Gastrocnemius medialis (tissue), 4 donors: ENCODE results near the gene MAGI1.

Experiments
- POLR2A ChIP-seq, 2 donors: fragments of 450-650 bp; IDR thresholded peaks; one replicate each; pipeline ENCODE4 v1.6.1; 2017; ENCODE audit warnings: antibody characterized with exemption in 2 of 2, mild to moderate bottlenecking in 2 of 2, moderate library complexity in 2 of 2
- TF ChIP-seq, protein P1 (sequence below), 5 experiments: fragments of 450-650 bp in 3 of 5; fragments of 200-600 bp in 2 of 5; sonication (generic) in 2 of 5; IDR thresholded peaks in 4 of 5; conservative IDR thresholded peaks in 1 of 5; 1 replicate in 4 of 5; 2 replicates in 1 of 5; pipeline ENCODE4 v1.5.1; 2016 to 2019; ENCODE audit warnings: antibody characterized with exemption in 5 of 5, mild to moderate bottlenecking in 3 of 5, moderate library complexity in 3 of 5

DNA sequence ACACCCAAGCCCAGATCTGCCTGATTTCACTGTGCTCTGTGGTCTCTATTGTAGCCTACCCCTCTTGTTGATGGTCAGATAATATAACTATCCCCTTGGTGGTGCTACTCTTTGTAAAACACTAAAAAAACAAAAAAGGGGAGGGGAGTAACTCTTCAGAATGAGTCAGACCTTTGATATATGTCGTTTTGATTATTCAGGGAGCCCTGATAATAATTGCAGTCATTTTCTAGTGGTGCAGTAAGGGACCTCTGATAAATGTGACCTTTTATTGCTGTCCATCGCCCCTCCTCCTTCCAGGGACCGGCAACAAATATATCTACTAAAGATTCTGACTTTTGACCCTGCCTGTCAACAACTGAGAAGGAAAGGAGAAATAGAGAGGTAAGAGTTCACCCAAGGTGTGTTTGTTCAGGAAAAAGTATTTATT lies 45.1 kb upstream of the MAGI1 start:
- TF ChIP-seq, protein P1, sequence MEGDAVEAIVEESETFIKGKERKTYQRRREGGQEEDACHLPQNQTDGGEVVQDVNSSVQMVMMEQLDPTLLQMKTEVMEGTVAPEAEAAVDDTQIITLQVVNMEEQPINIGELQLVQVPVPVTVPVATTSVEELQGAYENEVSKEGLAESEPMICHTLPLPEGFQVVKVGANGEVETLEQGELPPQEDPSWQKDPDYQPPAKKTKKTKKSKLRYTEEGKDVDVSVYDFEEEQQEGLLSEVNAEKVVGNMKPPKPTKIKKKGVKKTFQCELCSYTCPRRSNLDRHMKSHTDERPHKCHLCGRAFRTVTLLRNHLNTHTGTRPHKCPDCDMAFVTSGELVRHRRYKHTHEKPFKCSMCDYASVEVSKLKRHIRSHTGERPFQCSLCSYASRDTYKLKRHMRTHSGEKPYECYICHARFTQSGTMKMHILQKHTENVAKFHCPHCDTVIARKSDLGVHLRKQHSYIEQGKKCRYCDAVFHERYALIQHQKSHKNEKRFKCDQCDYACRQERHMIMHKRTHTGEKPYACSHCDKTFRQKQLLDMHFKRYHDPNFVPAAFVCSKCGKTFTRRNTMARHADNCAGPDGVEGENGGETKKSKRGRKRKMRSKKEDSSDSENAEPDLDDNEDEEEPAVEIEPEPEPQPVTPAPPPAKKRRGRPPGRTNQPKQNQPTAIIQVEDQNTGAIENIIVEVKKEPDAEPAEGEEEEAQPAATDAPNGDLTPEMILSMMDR (IDR thresholded peaks at IDR 0.05 in 4 of 5, conservative IDR thresholded peaks at IDR 0.05 in 1 of 5) = no peak
- TF ChIP-seq POLR2A (IDR thresholded peaks at IDR 0.05) = no peak
